A673 (cell line): ENCODE data around the gene TUBG1. TPM values are rescaled to one million over a fixed set of nuclear protein-coding genes. Genes with fewer than 3 reads are reported as not detected.
A peak's percentile ranks its signal among the peaks of the same experiment; 100 is the strongest.

Experiments
- Bru-seq: library from RNA; stranded (reverse); fragments of 400-500 nt; gene quantifications from one replicate; lab custom pipeline; 2021; lab: Mats Ljungman, UMichigan
- BruChase-seq, 2 experiments: library from RNA; stranded (reverse); fragments of 400-500 nt; gene quantifications; one replicate each; lab custom pipeline; 2021; lab: Mats Ljungman, UMichigan
- BruUV-seq: library from RNA; stranded (reverse); fragments of 400-500 nt; replicated peaks from 2 replicates; lab custom pipeline; 2021; lab: Mats Ljungman, UMichigan
- CTCF ChIA-PET: fragments of 300-600 bp; sonication (Branson Sonifier 250); formaldehyde crosslinking; loops from one replicate; lab custom pipeline; 2022; ENCODE audit warnings: antibody characterized with exemption; lab: Charles Lee
- POLR2A ChIA-PET: fragments of 300-600 bp; sonication (Branson Sonifier 250); formaldehyde crosslinking; loops from one replicate; lab custom pipeline; 2022; ENCODE audit warnings: antibody characterized with exemption; ENCODE audit not compliant: low non-redundant PET; lab: Charles Lee
- DNase-seq: peaks from one replicate; pipeline ENCODE4 v3.0.0-alpha.2; 2015; ENCODE audit warnings: low spot score
- H3K27ac ChIP-seq: fragments of 200-600 bp; sonication (generic); 2 replicates; pipeline ENCODE4 v1.5.1; 2016; ENCODE audit warnings: mixed run types, low read depth, mild to moderate bottlenecking, mixed read lengths, antibody characterized with exemption, low read length; ENCODE audit not compliant: poor library complexity, severe bottlenecking
- H3K27me3 ChIP-seq: fragments of 200-600 bp; sonication (generic); replicated peaks from 2 replicates; pipeline ENCODE4 v1.6.1; 2017; ENCODE audit warnings: mixed run types, low read depth, mild to moderate bottlenecking, mixed read lengths, antibody characterized with exemption, low read length; ENCODE audit not compliant: insufficient read depth, poor library complexity
- H3K36me3 ChIP-seq: fragments of 200-600 bp; sonication (generic); 2 replicates; pipeline ENCODE4 v1.6.1; 2016; ENCODE audit warnings: mixed run types, mild to moderate bottlenecking, mixed read lengths, antibody characterized with exemption, low read length; ENCODE audit not compliant: insufficient read depth, poor library complexity, severe bottlenecking
- H3K4me1 ChIP-seq: fragments of 200-600 bp; sonication (generic); 2 replicates; pipeline ENCODE4 v1.6.1; 2017; ENCODE audit warnings: mixed run types, mild to moderate bottlenecking, mixed read lengths, antibody characterized with exemption, low read length; ENCODE audit not compliant: insufficient read depth, poor library complexity, severe bottlenecking
- H3K4me3 ChIP-seq: fragments of 200-600 bp; sonication (generic); 2 replicates; pipeline ENCODE4 v1.5.1; 2016; ENCODE audit warnings: low read depth, mixed run types, mild to moderate bottlenecking, mixed read lengths, low read length; ENCODE audit not compliant: poor library complexity, severe bottlenecking
- H3K9me3 ChIP-seq: fragments of 200-600 bp; sonication (generic); 2 replicates; pipeline ENCODE4 v1.6.1; 2016; ENCODE audit warnings: mixed run types, low read depth, mild to moderate bottlenecking, mixed read lengths, antibody characterized with exemption, low read length; ENCODE audit not compliant: poor library complexity, severe bottlenecking
- CTCF ChIP-seq: fragments of 300-800, 200-600 bp; sonication (generic); conservative IDR thresholded peaks from 2 replicates; pipeline ENCODE4 v1.5.1; 2017; ENCODE audit warnings: low read depth, mild to moderate bottlenecking, antibody characterized with exemption, low read length, moderate library complexity, mixed read lengths
- EZH2 ChIP-seq: fragments of 200-600 bp; sonication (generic); IDR thresholded peaks from 2 replicates; pipeline ENCODE4 v1.6.1; 2017; ENCODE audit warnings: borderline replicate concordance, low read depth, mild to moderate bottlenecking, mixed read lengths, antibody characterized with exemption, low read length; ENCODE audit not compliant: poor library complexity, severe bottlenecking
- intact Hi-C: fragments of 100-400 bp; cut with micrococcal nuclease; formaldehyde crosslinking; loops from one replicate; pipeline ENCODE4 v1.10.0; 2022; ENCODE audit not compliant: unreplicated experiment
- long read RNA-seq: library from polyadenylated mRNA; stranded (forward); transcript quantifications from one replicate; pipeline ENCODE4 v2.0.0, GENCODE V29; 2022
- total RNA-seq: library from RNA; stranded (reverse); gene quantifications from 2 replicates; pipeline ENCODE4 v1.2.3, GENCODE V29; 2021

Gene TUBG1
- total RNA-seq (85.8 and 87.4 TPM in 2 replicates), Bru-seq, nascent RNA (percentile 64 among the genes with signal in this experiment), BruChase-seq, experiment 1, labeled RNA remaining after a 2-hour chase (percentile 57 among the genes with signal in this experiment), BruChase-seq, experiment 2, labeled RNA remaining after a 6-hour chase (percentile 80 among the genes with signal in this experiment)
- long read RNA-seq, transcript TUBG1-201 (11 exons, 1,611 nt): major isoform, 266 of 291 reads
- long read RNA-seq, partial matches to known transcripts: 13 of 291 reads
- long read RNA-seq, other reads (novel, unspliced or antisense): 12 of 291 reads

GRCh38 chr17:42609182-42609813 lies at the start of gene TUBG1, which contains the start of gene RETREG3:
TUBG1 (plus strand) TSS chr17:42609683; CDS start chr17:42609738, 55 bp downstream.
RETREG3 (minus strand) TSS chr17:42609374; CDS start chr17:42609324, 50 bp downstream.
- ChIA-PET POLR2A (no interaction called here), CTCF (interaction anchor here (0.5 kb wide), 1 partner anchor 394 kb away, joined by 5 read pairs; no protein-coding TSS in a partner anchor)
- H3K36me3 ChIP-seq: no peaks in the 10 kb centered on the region
- peak within 1 kb of the TSS; percentile 82 for H3K4me3 ChIP-seq
- no TSS peak for BruUV-seq
- no peak for TF ChIP-seq EZH2
- TF ChIP-seq CTCF: no peak
- peak; percentile 96 for DNase-seq
- H3K27ac ChIP-seq: peak within 1 kb of the TSS; percentile 84
- H3K9me3 ChIP-seq: no peaks in the 10 kb centered on the region
- no peaks in the 10 kb centered on the region for H3K4me1 ChIP-seq
- no peaks in the 10 kb centered on the region for H3K27me3 ChIP-seq
- intact Hi-C loops: loop anchor here (2.0 kb wide), 1 partner anchor 68 kb away; the partner anchor contains the start of gene PLEKHH3

- H3K4me1 ChIP-seq: peaks cover 4% of the 10 kb centered on the region
- H3K27ac ChIP-seq: no peak overlapping the region
- ChIA-PET CTCF (no interaction called here), POLR2A (no interaction called here)
- no peak overlapping the region for H3K4me3 ChIP-seq
- H3K9me3 ChIP-seq: no peaks in the 10 kb centered on the region
- peaks cover 11% of the 10 kb centered on the region for H3K36me3 ChIP-seq
- no peak for DNase-seq
- intact Hi-C loops: no loop called here
- no TSS peak for BruUV-seq
- no peaks in the 10 kb centered on the region for H3K27me3 ChIP-seq
- TF ChIP-seq EZH2: no peak
These were observed 49.2 kb upstream of the TUBG1 start for GRCh38 chr17:42560246-42560645.

- peak within 1 kb of the TSS; percentile 83 for H3K4me3 ChIP-seq
- H3K27ac ChIP-seq: peak within 1 kb of the TSS; percentile 85
- no peaks in the 10 kb centered on the region for H3K27me3 ChIP-seq
- ChIA-PET CTCF (no interaction called here), POLR2A (no interaction called here)
- H3K4me1 ChIP-seq: peaks cover 10% of the 10 kb centered on the region
- BruUV-seq: no TSS peak
- DNase-seq: peak; percentile 94
- H3K36me3 ChIP-seq: peaks cover 13% of the 10 kb centered on the region
- TF ChIP-seq EZH2: no peak
- no peak for TF ChIP-seq CTCF
- intact Hi-C loops: no loop called here
- H3K9me3 ChIP-seq: no peaks in the 10 kb centered on the region
These were observed 47.5 kb upstream of the TUBG1 start, which contains the start of gene COASY for GRCh38 chr17:42561897-42562387. COASY (plus strand) TSS chr17:42562148; CDS start chr17:42562623, 475 bp downstream.
